K562 (cell line): ENCODE measurements around the gene S100A3. TPM values are rescaled to one million over a fixed set of nuclear protein-coding genes. Genes with fewer than 3 reads are reported as not detected.
A peak's percentile ranks its signal among the peaks of the same experiment; 100 is the strongest.
"Not testable (repeated sequence)": the region's sequence is repeated elsewhere in the genome, so short reads cannot be mapped to it uniquely, and the experiment has no call there.

ENCODE experiments used
- ATAC-seq: fragments of 200-7000 bp; cut with Tn5 transposase; 3 replicates; pipeline ENCODE4 v1.9.1; 2020; ENCODE audit warnings: moderate library complexity
- BruUV-seq: library from RNA; stranded (reverse); fragments of 400-500 nt; replicated peaks from 2 replicates; lab custom pipeline; 2021; lab: Mats Ljungman, UMichigan
- CTCF ChIA-PET: fragments of 300-600 bp; formaldehyde crosslinking; extraction: SDS; loops from one replicate; lab custom pipeline; 2021; ENCODE audit warnings: low intra/inter-chr PET ratio; lab: Yijun Ruan, JAX
- POLR2A ChIA-PET: fragments of 300-600, 350-650 bp; sonication (Branson Sonifier 250); formaldehyde crosslinking; extraction: SDS; loops from one replicate; lab custom pipeline; 2021; ENCODE audit warnings: antibody characterized with exemption, inconsistent platforms; lab: Yijun Ruan, JAX
- DNase-seq, 4 experiments: peaks; one replicate each; pipeline versions ENCODE4 v3.0.0 to v3.0.0-alpha.2; 2011 to 2018; ENCODE audit warnings: low spot score in 3 of 4, mixed read lengths in 3 of 4; ENCODE audit errors: extremely low read depth in 1 of 4
- FAIRE-seq: peaks from 2 replicates; lab custom pipeline; 2011; peaks lifted over from hg19 to GRCh38; lab: Jason Lieb, UNC
- H2AFZ ChIP-seq: 2 replicates; pipeline ENCODE4 v1.6.0; 2011; ENCODE audit warnings: low read depth, low read length, control low read depth, inconsistent platforms
- H3K27ac ChIP-seq: fragments of 200-600 bp; 3 replicates; pipeline ENCODE4 v1.8.0; 2011; ENCODE audit warnings: low read depth, mild to moderate bottlenecking, control low read depth, inconsistent platforms, low read length, moderate library complexity, mixed read lengths; ENCODE audit errors: extremely low read depth
- H3K27me3 ChIP-seq, 2 experiments: fragments of 300-600 bp in 1 of 2; 2 replicates in 1 of 2; 3 replicates in 1 of 2; pipeline versions ENCODE4 v1.6.0 to v1.8.0; 2011; ENCODE audit warnings: inconsistent platforms in 2 of 2, low read length in 2 of 2, mild to moderate bottlenecking in 1 of 2, mixed read lengths in 1 of 2, moderate library complexity in 1 of 2; ENCODE audit not compliant: control insufficient read depth in 2 of 2, insufficient read depth in 2 of 2
- H3K36me3 ChIP-seq: fragments of 300-600 bp; 3 replicates; pipeline ENCODE4 v1.8.0; 2011; ENCODE audit warnings: mild to moderate bottlenecking, low read length, inconsistent platforms; ENCODE audit not compliant: control insufficient read depth, insufficient read depth
- H3K4me1 ChIP-seq, 2 experiments: fragments of 200-600 bp in 1 of 2; replicated peaks in 1 of 2; 2 replicates in 1 of 2; 3 replicates in 1 of 2; pipeline versions ENCODE4 v1.5.1 to v1.8.0; 2011; ENCODE audit warnings: inconsistent platforms in 2 of 2, low read length in 2 of 2, mild to moderate bottlenecking in 1 of 2, mixed read lengths in 1 of 2, moderate library complexity in 1 of 2; ENCODE audit not compliant: control insufficient read depth in 2 of 2, insufficient read depth in 2 of 2
- H3K4me2 ChIP-seq: 2 replicates; pipeline ENCODE4 v1.6.1; 2011; ENCODE audit warnings: low read length, control low read depth, inconsistent platforms, mixed read lengths; ENCODE audit not compliant: insufficient read depth
- H3K4me3 ChIP-seq: fragments of 200-600 bp; sonication (generic), shearing (Covaris generic); 2 replicates; pipeline ENCODE4 v1.5.1; 2016; ENCODE audit warnings: control low read depth, inconsistent platforms
- H3K79me2 ChIP-seq: fragments of 200-600 bp; 3 replicates; pipeline ENCODE4 v1.8.0; 2011; ENCODE audit warnings: low read length, inconsistent platforms; ENCODE audit not compliant: control insufficient read depth, insufficient read depth
- H3K9ac ChIP-seq, 2 experiments: 2 replicates each; pipeline versions ENCODE4 v1.6.0 to v1.6.1; 2011; ENCODE audit warnings: low read depth in 2 of 2, low read length in 2 of 2, control low read depth in 1 of 2, inconsistent platforms in 1 of 2, mild to moderate bottlenecking in 1 of 2, mixed read lengths in 1 of 2; ENCODE audit not compliant: insufficient read depth in 1 of 2
- H3K9me1 ChIP-seq: one replicate; pipeline ENCODE4 v1.6.0; 2011; ENCODE audit warnings: inconsistent platforms, mild to moderate bottlenecking, low read length, moderate library complexity; ENCODE audit not compliant: control insufficient read depth, insufficient read depth
- H3K9me3 ChIP-seq: replicated peaks from 2 replicates; pipeline ENCODE4 v1.5.1; 2011; ENCODE audit warnings: low read depth, low read length, inconsistent platforms; ENCODE audit not compliant: control insufficient read depth, insufficient read depth
- H4K20me1 ChIP-seq: replicated peaks from 2 replicates; pipeline ENCODE4 v1.6.1; 2011; ENCODE audit warnings: low read length, inconsistent platforms, mixed read lengths; ENCODE audit not compliant: control insufficient read depth, insufficient read depth
- NFYB ChIP-seq: IDR thresholded peaks from 2 replicates; pipeline ENCODE4 v1.6.1; 2011; ENCODE audit warnings: mild to moderate bottlenecking, moderate library complexity; ENCODE audit not compliant: insufficient read length; ENCODE audit errors: extremely low read depth
- POLR2A ChIP-seq: fragments of 450-650 bp; conservative IDR thresholded peaks from 2 replicates; pipeline ENCODE4 v1.6.1; 2016
- ZBTB33 ChIP-seq: sonication (generic); formaldehyde crosslinking; IDR thresholded peaks from 2 replicates; pipeline ENCODE4 v1.8.1; 2023; ENCODE audit warnings: mild to moderate bottlenecking, missing genetic modification reagents
- WGBS: fragments of 100-300 bp; shearing (Covaris generic); methylation state at CpG from one replicate; pipeline ENCODE4 v1.1.6; 2016; ENCODE audit warnings: low coverage, mixed read lengths; ENCODE audit not compliant: insufficient coverage; ENCODE audit errors: missing lambda C conversion rate; 5-methylcytosine and 5-hydroxymethylcytosine counted together
- in situ Hi-C: fragments of 300-500 bp; cut with MboI; formaldehyde crosslinking; loops from 4 replicates; pipeline ENCODE4 v1.15.0; 2018; ENCODE audit warnings: inconsistent platforms, mixed read lengths
- intact Hi-C: fragments of 100-400 bp; cut with micrococcal nuclease; formaldehyde crosslinking; loops from 2 replicates; pipeline ENCODE4 v1.14.2; 2022
- polyA plus RNA-seq, 8 experiments: library from polyadenylated mRNA; depleted of rRNA in 4 of 8; stranded (reverse) in 5 of 8; unstranded in 3 of 8; fragments of >200 nt; fragmentation: Nextera tagmentation in 2 of 8; fragmentation: Illumina TruSeq in 1 of 8; extraction: Ambion mirVana in 2 of 8; extraction: Trizol in 1 of 8; gene quantifications; 2 replicates each; pipeline versions ENCODE4 v1.2.1 to v1.2.3, GENCODE V29; 2011 to 2014; ENCODE audit warnings: inconsistent platforms in 1 of 8, missing spikeins in 1 of 8
- total RNA-seq, 7 experiments: library from RNA; depleted of rRNA in 6 of 7; stranded (reverse); fragments of >200 nt in 6 of 7; fragmentation: Illumina TruSeq in 2 of 7; extraction: Trizol in 2 of 7; gene quantifications; 2 replicates each; pipeline versions ENCODE4 v1.2.1 to v1.2.3, GENCODE V29; 2011 to 2021; ENCODE audit warnings: low replicate concordance in 1 of 7

S100A3 gene
- total and polyA plus RNA-seq, 9 of the 15 experiments (the other 6 are each of a cell fraction or from before 2014, with no cell fraction given) = 0.08 to 1.7 (median 0.18) TPM; not detected in 4

- peak; percentile 39; the same call in 1 of the 2 replicates for TF ChIP-seq POLR2A
- TF ChIP-seq NFYB = peak; percentile 43
- Histone ChIP-seq H2AFZ (0 out of 2 replicates have a peak overlapping the region, but pooled peaks have one; percentile 48), H3K4me1 (peaks cover 17 to 25% of the 10 kb centered on the region in 2 experiments)
- H3K36me3 ChIP-seq, H3K27me3 ChIP-seq, H3K9me1 ChIP-seq, H3K79me2 ChIP-seq, ATAC-seq, FAIRE-seq, H3K4me2 ChIP-seq, H3K9ac ChIP-seq, DNase-seq, H3K4me3 ChIP-seq, CTCF ChIA-PET, in situ Hi-C loops, H3K9me3 ChIP-seq, H4K20me1 ChIP-seq, intact Hi-C loops, H3K27ac ChIP-seq: not testable (repeated sequence)
- POLR2A ChIA-PET = interaction anchor here (0.7 kb wide), 1 partner anchor 28 kb away, joined by 3 read pairs; no protein-coding TSS in a partner anchor
- whole genome bisulfite sequencing = 75% methylated on average over 10 of the region's 14 CpGs
- TSS peak; percentile 93 for BruUV-seq
Observed at GRCh38 chr1:153522353-153523048, 26.6 kb downstream of the S100A3 start.

DNA sequence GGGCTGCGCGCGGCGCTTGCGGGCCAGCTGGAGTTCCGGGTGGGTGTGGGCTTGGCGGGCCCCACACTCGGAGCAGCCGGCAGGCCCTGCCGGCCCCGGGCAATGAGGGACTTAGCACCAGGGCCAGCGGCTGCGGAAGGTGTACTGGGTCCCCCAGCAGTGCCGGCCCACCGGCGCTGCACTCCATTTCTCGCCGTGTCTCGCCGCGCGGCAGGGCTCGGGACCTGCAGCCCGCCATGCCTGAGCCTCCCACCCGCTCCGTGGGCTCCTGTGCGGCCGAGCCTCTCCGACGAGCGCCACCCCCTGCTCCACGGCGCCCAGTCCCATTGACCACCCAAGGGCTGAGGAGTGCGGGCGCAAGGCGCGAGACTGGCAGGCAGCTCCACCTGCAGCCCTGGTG is 27.2 kb downstream of the S100A3 start:
- POLR2A ChIA-PET = interaction anchor here (1.2 kb wide), 1 partner anchor 97 kb away, joined by 4 read pairs; no protein-coding TSS in a partner anchor
- H2AFZ ChIP-seq, H3K27ac ChIP-seq, H3K79me2 ChIP-seq, BruUV-seq, H3K9me3 ChIP-seq, FAIRE-seq, CTCF ChIA-PET, ATAC-seq, H3K4me2 ChIP-seq, H4K20me1 ChIP-seq, DNase-seq, in situ Hi-C loops, intact Hi-C loops, H3K9ac ChIP-seq, H3K4me3 ChIP-seq, H3K27me3 ChIP-seq, H3K9me1 ChIP-seq, H3K36me3 ChIP-seq: not testable (repeated sequence)
- peaks cover 11 to 19% of the 10 kb centered on the region in 2 experiments for H3K4me1 ChIP-seq
- 95% methylated on average over 24 of the region's 37 CpGs for WGBS
- TF ChIP-seq ZBTB33 (CRISPR knock-in tag) = peak; percentile 63
